ENCODE measurements around the gene NAALADL2. TPM values are rescaled to one million over a fixed set of nuclear protein-coding genes. Genes with fewer than 3 reads are reported as not detected.

NAALADL2 gene
- total and polyA plus RNA-seq, 2 of the 8 experiments (the other 6 are each of a cell fraction or from before 2014, with no cell fraction given): 0.12 to 0.22 TPM

DNA sequence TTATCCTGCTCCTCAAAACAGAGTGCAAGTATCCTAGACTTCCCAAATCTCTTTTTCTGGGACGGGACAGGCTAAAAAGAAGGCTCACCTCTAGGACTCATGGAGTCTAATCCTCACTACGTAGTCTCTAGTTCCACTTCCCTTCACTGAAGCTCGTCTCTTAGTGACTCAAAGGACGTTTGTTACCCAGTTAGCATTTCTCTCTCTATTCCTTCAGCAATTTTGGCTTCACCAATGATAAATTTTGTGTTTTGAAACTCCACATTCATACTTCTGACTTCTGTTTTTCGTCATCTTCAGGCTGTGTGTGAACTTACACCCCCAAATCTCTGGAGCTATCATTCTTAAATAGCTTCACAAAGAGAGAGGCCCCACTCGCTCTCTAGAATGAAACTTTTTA is 627.1 kb downstream of the NAALADL2 start:
- H2BK5ac ChIP-seq (ENCODE audit: low read depth, low read length): no peak overlapping the region
- 93% methylated on average over 6 of the region's 6 CpGs; no CpG with 5 or more reads in 1 of the 2 experiments for WGBS, 2 experiments (ENCODE audit: extremely low coverage in 1 of 2, insufficient coverage in 1 of 2, insufficient read length in 1 of 2, insufficient replicate concordance in 2 of 2, low coverage in 1 of 2, low lambda C conversion rate in 2 of 2, missing lambda C conversion rate in 1 of 2)
- no peak overlapping the region for H3K4me2 ChIP-seq (ENCODE audit: insufficient read depth in 1 of 2, low read depth in 2 of 2, low read length in 2 of 2)
- H3K9me3 ChIP-seq (ENCODE audit: insufficient read depth in 2 of 2, low read depth in 1 of 2, low read length in 1 of 2): no peaks in the 10 kb centered on the region
- H4K5ac ChIP-seq (ENCODE audit: insufficient read length, low read depth, low read length): no peak overlapping the region
- no peaks in the 10 kb centered on the region for H3K4me1 ChIP-seq (replicated peaks in 1 of 4; ENCODE audit: control insufficient read depth in 3 of 4, insufficient read depth in 4 of 4, low read length in 3 of 4)
- no peaks in the 10 kb centered on the region for H3K79me1 ChIP-seq (ENCODE audit: low read depth, low read length)
- H2AK5ac ChIP-seq (ENCODE audit: low read depth, low read length): no peak overlapping the region
- H3K9ac ChIP-seq (replicated peaks in 1 of 4; ENCODE audit: extremely low read depth in 1 of 4, low read depth in 3 of 4, low read length in 3 of 4): no peak overlapping the region
- H3K4me3 ChIP-seq (ENCODE audit: extremely low read depth in 1 of 4, insufficient read depth in 2 of 4, low read depth in 3 of 4, low read length in 4 of 4): no peak overlapping the region
- no peaks in the 10 kb centered on the region for H3K36me3 ChIP-seq (ENCODE audit: control insufficient read depth in 2 of 4, insufficient read depth in 4 of 4, low read length in 3 of 4)
- ChIA-PET POLR2A (ENCODE audit: partially characterized antibody) (no interaction called here), CTCF (ENCODE audit: partially characterized antibody) (no interaction called here)
- H4K91ac ChIP-seq (replicated peaks; ENCODE audit: insufficient read length, low read length): no peak overlapping the region
- no peaks in the 10 kb centered on the region for H3K27me3 ChIP-seq (replicated peaks in 1 of 4; ENCODE audit: control insufficient read depth in 3 of 4, extremely low read depth in 1 of 4, insufficient read depth in 3 of 4, low read length in 3 of 4)
- FAIRE-seq (no peak), DNase-seq (ENCODE audit: low read depth in 1 of 2, low spot score in 2 of 2) (no peak)
- no peak overlapping the region for H3K27ac ChIP-seq (ENCODE audit: low read depth, low read length)
- H3K56ac ChIP-seq (replicated peaks; ENCODE audit: insufficient read length, low read depth, low read length): no peak overlapping the region
- H4K8ac ChIP-seq (ENCODE audit: extremely low read depth, insufficient read depth, low read length): no peak overlapping the region
- H3K4ac ChIP-seq (replicated peaks; ENCODE audit: insufficient read length, low read depth, low read length): no peak overlapping the region
- H3K18ac ChIP-seq (ENCODE audit: extremely low read depth, low read length): no peak overlapping the region
- no peak overlapping the region for H2BK15ac ChIP-seq (ENCODE audit: low read length)
- no peak overlapping the region for H2BK12ac ChIP-seq (ENCODE audit: low read depth, low read length)
- no peak overlapping the region for H2BK20ac ChIP-seq (ENCODE audit: low read length)
- no peak overlapping the region for H3K23ac ChIP-seq (ENCODE audit: insufficient read length)
- no peaks in the 10 kb centered on the region for H4K20me1 ChIP-seq (replicated peaks in 1 of 2; ENCODE audit: control insufficient read depth in 1 of 2, insufficient read depth in 2 of 2, low read length in 2 of 2)
- TF ChIP-seq NANOG (IDR thresholded peaks at IDR 0.05; ENCODE audit: insufficient read depth, low read depth, low read length, poor library complexity, severe bottlenecking) (no peak), SAP30 (IDR thresholded peaks at IDR 0.05; ENCODE audit: insufficient read depth, insufficient replicate concordance, low read length) (no peak), RAD21 (IDR thresholded peaks at IDR 0.05 in 1 of 2, conservative IDR thresholded peaks at IDR 0.05 in 1 of 2; ENCODE audit: low read depth in 2 of 2, low read length in 2 of 2) (no peak), POLR2A (IDR thresholded peaks at IDR 0.05; ENCODE audit: control extremely low read depth in 1 of 2, low read depth in 2 of 2, low read length in 2 of 2) (no peak), CBX8 (IDR thresholded peaks at IDR 0.05; ENCODE audit: borderline replicate concordance, low read depth, low read length) (no peak)
- H3K79me2 ChIP-seq (ENCODE audit: control insufficient read depth in 1 of 2, insufficient read depth in 2 of 2, low read length in 2 of 2): no peaks in the 10 kb centered on the region
- no peak overlapping the region for H3K14ac ChIP-seq (ENCODE audit: insufficient read length)
- H2BK120ac ChIP-seq (replicated peaks; ENCODE audit: low read depth, low read length): no peak overlapping the region
- H2AFZ ChIP-seq (ENCODE audit: low read length): 0 out of 2 replicates have a peak overlapping the region, but pooled peaks have one; percentile 55
- no peaks in the 10 kb centered on the region for H3K23me2 ChIP-seq (ENCODE audit: low read depth, low read length)
